UCSD-AML1 (cell line): ENCODE data around the gene C3orf85.

Source experiments
- DNase-seq: peaks from one replicate; lab custom pipeline; 2025; ENCODE audit not compliant: unreplicated experiment; lab: John Stamatoyannopoulos, UW

C3orf85 gene

DNA sequence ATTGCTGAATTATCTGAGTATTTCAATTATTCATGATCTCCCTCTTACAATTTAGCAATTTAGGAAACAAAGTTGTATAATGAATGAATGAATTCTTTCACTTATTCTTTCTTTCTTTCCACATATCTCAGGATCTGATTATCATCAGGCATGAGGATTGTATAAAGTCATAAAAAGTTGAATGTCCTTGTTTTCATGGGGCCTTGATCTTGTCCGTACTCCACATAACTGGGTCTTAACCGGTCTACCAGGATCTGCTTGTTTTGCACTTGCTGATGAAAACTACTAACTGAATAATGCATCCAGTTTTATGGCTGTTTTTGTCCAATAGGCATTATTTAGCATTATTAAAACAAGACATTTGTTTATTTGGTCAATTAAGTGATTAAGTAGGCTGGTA, 12.6 kb downstream of the C3orf85 start:
- no peak for DNase-seq

GRCh38 chr3:109152320-109152719, 15.8 kb downstream of the C3orf85 start:
- no peak for DNase-seq

DNA sequence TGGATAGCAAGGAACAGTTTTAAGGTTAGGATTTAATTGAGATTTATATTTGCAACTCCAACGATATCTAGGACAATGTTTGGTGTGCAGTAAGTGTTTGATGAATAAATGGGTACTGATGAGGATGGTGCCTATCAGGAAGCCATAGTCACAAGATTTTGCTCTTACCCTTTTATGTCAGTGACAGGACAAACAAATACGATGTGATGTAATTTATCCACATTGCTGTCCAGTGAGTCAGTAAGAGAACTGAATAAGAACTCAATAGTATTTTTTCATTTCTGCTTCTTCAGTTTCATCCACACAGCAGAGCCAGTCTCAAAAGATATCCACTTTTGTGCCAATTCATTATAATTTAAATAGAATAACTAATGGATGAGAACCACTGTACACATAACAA, 18.5 kb downstream of the C3orf85 start:
- no peak for DNase-seq

- DNase-seq = no peak
Observed at GRCh38 chr3:109155828-109156227, 19.3 kb downstream of the C3orf85 start.

DNA sequence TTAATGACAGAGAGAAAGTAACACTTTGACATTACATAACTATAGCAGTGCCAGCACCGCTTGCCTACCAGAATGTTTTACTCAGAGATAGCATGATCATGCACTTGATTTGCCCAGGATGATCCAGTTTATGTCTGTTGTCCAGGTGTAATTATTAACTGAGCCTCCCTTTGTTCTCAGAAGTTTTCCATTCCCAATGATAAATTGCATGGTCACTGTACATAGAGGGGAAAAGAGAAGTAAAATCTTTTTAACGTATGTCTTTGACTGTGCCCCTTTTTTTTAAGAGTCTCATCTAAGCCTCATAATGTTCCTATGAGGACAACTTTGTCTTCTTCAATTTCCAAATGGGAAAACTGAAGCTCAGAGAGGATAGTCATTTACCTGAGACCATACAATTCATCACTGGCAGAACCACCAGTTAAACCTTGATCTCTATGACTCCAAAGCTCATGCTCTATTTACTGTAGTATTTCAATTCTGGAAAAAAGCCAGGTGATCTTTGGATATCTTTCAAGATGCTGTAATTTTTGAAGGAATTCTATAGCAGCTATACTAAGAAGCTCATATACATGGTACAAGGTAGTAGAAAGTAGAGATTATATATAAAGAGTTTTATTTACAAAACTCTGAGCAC, 25.1 kb downstream of the C3orf85 start:
- no peak for DNase-seq

DNA sequence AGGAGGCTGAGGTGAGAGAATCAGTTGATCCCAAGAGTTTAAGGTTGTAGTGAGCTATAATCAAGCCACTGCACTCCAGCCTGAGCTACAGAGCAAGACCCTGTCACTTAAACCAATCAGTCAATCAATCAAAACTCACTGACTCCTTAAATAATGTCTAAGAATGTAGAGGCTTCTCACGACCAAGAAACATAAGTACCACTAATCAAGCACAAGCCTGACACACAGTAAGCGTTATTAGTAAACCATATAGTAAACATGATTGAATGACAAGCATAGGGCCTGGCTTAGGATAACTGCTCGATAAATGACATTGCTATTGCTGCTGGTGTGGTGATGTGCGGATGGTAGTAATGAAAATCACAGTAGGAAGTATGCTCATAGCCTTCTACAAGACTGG, 29.4 kb downstream of the C3orf85 start:
- no peak for DNase-seq

DNA sequence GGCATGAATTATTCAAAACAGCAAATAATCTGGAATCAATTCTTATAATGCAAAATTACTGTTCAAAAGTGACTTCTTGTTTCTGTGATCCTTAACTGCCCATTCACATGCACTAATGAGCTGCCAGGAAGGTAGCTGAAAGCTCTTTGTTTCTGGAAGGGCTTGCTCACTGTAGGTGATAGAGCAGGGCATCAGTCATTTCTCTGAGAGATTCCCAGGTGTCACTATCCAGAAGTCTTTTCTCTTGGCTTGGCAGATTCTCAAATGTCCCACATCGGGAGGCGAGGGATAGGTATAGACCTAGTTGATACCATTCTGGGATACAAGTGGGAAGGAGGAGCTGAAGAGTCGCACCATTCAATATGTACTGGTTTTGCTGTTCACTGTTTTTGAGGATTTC, 35.0 kb downstream of the C3orf85 start:
- DNase-seq = no peak

GRCh38 chr3:109175411-109175810, 38.9 kb downstream of the C3orf85 start:
- no peak for DNase-seq

DNA sequence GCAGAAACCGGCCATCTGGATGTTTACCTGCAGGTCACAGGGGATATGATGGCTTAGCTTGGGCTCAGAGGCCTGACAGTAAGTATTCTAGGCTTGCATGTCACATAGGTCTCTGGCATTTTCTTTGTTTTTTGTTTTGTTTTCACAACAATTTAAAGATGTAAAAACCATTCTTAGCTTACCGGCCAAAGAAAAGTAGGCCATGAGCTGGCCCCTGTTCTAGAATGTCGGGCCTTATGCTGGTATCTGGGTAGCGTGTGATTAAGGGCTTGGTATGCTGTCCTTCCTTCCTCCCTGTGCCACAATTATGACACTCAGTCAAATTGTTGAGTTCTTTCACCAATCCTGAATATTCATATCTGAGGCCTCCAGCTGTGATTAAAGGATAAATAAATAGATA, 40.2 kb downstream of the C3orf85 start:
- no peak for DNase-seq

- DNase-seq = no peak
Observed at GRCh38 chr3:109177908-109178307, 41.4 kb downstream of the C3orf85 start.

DNA sequence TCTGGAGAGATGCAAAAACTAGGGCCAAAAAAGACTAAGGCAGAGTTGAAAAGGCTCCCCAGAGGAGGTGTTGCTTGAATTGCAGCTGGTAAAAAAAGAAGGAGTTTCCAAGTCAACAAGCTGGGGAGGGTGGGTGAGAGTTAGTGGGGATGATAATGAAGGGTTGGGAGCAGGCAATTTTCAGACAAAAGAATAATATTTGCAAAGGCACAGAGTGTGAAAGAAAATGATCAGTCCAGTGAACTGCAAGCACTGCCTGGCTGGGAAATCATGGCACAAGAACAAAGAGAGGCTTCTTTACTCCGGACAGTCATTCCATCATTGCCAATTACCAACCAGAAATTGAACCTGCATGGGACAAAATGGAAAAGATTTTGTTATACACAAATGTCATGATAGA, 42.2 kb downstream of the C3orf85 start:
- no peak for DNase-seq

GRCh38 chr3:109184726-109185125, 48.2 kb downstream of the C3orf85 start:
- DNase-seq = no peak

- no peak for DNase-seq
Observed at GRCh38 chr3:109187390-109187789, 50.9 kb downstream of the C3orf85 start.

DNA sequence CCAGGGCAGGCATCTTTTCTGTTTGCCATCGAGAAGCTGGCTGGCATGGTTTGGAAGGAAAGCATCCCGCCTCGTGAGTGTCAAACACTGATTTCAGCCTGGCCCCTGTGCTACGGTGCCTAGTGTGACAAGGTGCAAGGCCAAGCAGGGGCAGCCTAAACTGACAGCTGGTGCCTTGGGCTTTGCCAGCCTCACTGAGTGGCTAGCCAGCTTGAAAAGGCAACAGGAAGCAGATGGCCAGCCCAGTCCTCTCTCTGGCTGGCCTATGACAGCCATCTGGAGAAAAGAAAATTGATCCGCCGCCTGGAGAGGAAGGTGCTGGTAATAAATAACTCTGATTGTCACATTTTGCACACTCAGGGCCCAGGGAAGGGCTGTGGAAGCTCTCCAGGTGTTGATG, 52.2 kb downstream of the C3orf85 start:
- DNase-seq = no peak

- DNase-seq = no peak
Observed at GRCh38 chr3:109191421-109191820, 54.9 kb downstream of the C3orf85 start.

- DNase-seq = no peak
Observed at GRCh38 chr3:109195815-109196214, 59.3 kb downstream of the C3orf85 start.
